Stomach smooth muscle (tissue), 2 donors: ENCODE results near the gene ROBO1.

Experiments used
- H3K27ac ChIP-seq: one replicate; pipeline ENCODE4 v1.7.0; 2013; ENCODE audit warnings: mild to moderate bottlenecking, low read length, inconsistent platforms
- H3K27me3 ChIP-seq, 2 donors: one replicate each; pipeline ENCODE4 v1.7.0; 2013; ENCODE audit warnings: low read length in 2 of 2; ENCODE audit not compliant: insufficient read depth in 2 of 2, control insufficient read depth in 1 of 2
- H3K36me3 ChIP-seq, 2 donors: one replicate each; pipeline ENCODE4 v1.7.0; 2013; ENCODE audit warnings: low read length in 2 of 2; ENCODE audit not compliant: control insufficient read depth in 2 of 2, insufficient read depth in 2 of 2
- H3K4me1 ChIP-seq: one replicate; pipeline ENCODE4 v1.7.0; 2013; ENCODE audit warnings: low read length; ENCODE audit not compliant: control insufficient read depth, insufficient read depth
- H3K4me3 ChIP-seq, 2 donors: one replicate each; pipeline ENCODE4 v1.7.0; 2013; ENCODE audit warnings: low read length in 2 of 2
- H3K9ac ChIP-seq, 2 donors: one replicate each; pipeline ENCODE4 v1.7.0; 2013; ENCODE audit warnings: low read length in 2 of 2, mild to moderate bottlenecking in 1 of 2
- H3K9me3 ChIP-seq, 2 donors: one replicate each; pipeline ENCODE4 v1.7.0; 2013; ENCODE audit warnings: low read length in 2 of 2; ENCODE audit not compliant: control insufficient read depth in 2 of 2
- donor health status: healthy.
- donor health status: Pancreatic carcinoma.

Gene ROBO1

DNA sequence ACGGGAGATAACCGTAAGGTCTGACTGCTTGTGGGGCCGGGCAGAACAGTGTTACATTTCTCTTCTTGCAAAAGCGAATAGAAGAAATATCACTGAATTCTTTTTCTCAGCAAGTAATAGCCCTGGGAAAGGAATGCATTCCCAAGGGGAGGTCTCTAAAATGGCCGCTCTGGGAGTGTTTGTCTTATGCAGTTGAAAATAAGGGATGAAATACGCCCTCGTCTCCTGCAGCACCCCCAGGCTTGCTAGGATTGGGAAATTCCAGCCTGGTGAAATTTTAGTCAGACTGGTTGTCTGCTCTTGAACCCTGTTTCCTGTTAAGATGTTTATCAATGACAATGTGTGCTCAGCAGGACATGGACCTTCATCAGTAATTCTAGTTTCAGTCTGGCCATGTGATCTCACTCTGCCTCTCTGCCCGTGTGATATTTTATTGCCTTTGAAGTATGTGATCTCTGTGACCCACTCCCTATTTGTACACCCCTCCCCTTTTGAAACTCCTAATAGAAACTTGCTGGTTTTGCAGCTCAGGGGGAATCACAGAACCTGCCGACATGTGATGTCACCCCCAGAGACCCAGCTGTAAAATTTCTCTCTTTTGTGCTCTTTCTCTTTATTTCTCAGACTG is 715.6 kb downstream of the ROBO1 start:
- no peaks in the 10 kb centered on the region for H3K27me3 ChIP-seq

DNA sequence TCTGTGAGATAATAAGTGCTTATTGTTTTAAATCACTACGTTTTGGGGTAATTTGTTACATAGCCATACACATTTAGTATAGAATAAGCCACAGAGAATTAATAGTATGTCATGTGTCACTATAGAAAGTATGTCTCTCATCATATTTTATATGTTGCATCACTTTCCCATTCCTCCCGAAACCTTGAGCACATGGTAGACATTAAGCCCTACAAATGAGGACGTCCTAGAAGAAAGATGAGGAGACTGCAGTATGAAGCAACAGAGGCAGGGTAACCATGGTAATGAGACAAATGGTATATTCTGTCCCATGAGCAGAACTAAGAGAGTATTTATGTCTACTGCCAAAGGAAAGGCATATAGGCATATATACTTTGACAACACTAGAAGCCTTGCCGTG is 720.2 kb downstream of the ROBO1 start:
- Histone ChIP-seq H3K9ac (no peak overlapping the region), H3K36me3 (no peaks in the 10 kb centered on the region), H3K4me3 (no peak overlapping the region), H3K27me3 (no peaks in the 10 kb centered on the region), H3K27ac (no peak overlapping the region), H3K9me3 (peaks cover 0 to 7% of the 10 kb centered on the region in 2 donors), H3K4me1 (no peaks in the 10 kb centered on the region)

More for the DNA sequence above, 715.6 kb downstream of the ROBO1 start:
- H3K4me1 ChIP-seq, result no peaks in the 10 kb centered on the region
- no peaks in the 10 kb centered on the region for H3K36me3 ChIP-seq
- no peak overlapping the region for H3K9ac ChIP-seq
- H3K27ac ChIP-seq, result no peak overlapping the region
- no peak overlapping the region for H3K4me3 ChIP-seq
- H3K9me3 ChIP-seq, result peaks cover 0 to 11% of the 10 kb centered on the region in 2 donors

DNA sequence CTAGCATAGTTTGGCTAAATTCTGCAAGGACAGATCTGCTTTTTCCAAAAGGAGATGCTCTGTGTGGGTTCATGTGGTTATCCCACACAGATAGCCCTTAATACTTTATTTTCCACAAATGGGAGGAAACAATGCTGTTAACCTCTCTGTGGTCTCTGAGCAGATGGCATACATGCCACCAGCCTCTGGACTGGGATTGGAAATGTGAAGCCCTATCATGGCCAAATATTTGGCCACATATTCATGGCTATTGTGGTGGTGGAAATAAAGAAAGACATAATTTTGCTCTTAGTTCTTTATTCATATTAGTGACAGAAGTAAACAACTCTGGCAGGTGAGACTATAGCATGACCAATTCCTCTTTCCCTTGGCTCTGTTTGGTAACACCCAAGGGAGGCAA is 726.2 kb downstream of the ROBO1 start:
- no peaks in the 10 kb centered on the region for H3K27me3 ChIP-seq
- H3K27ac ChIP-seq, result no peak overlapping the region
- no peaks in the 10 kb centered on the region for H3K9me3 ChIP-seq
- no peak overlapping the region for H3K9ac ChIP-seq
- H3K36me3 ChIP-seq, result no peaks in the 10 kb centered on the region
- H3K4me1 ChIP-seq, result no peaks in the 10 kb centered on the region
- H3K4me3 ChIP-seq, result no peak overlapping the region

DNA sequence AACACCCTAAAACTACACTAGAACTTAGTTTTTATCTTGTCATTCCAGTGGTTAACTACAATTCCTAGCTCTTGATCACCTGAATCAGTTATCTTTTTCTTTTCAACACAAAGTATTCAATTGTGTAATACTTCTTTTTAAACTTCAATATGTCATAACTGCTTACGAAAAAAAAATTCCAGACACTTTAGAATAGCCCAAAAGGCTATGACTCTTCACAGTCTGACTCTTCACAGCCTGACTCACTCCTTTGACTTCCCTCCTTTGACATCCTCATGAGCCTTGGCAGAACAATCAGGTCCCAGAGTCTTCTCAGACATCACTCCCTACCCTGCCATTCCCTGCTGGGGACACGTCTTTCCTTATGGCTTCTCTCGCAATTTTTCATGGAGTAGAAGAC is 727.1 kb downstream of the ROBO1 start:
- Histone ChIP-seq H3K9me3 (no peaks in the 10 kb centered on the region), H3K4me1 (no peaks in the 10 kb centered on the region)

DNA sequence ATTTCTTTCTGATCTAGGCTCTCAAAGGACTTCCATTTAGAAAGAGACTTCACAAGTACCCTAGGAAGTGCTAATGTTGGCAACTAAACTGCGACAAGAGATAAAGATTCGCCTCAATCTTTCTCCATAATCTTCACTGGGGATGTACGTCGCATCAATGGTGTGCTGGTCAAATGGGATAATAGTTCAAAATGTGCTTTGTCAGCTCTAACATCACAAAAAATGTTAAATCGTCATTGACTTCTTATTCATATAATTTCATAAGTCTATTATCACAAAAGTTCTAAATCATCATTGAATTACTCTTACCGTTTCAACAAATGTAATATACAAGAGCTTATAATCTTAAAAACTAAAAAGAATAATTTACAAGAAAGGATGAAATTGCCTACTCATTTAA is 727.7 kb downstream of the ROBO1 start:
- H3K4me1 ChIP-seq, result no peaks in the 10 kb centered on the region
- no peak overlapping the region for H3K27ac ChIP-seq

More for the DNA sequence above, 727.1 kb downstream of the ROBO1 start:
- H3K27me3 ChIP-seq, result no peaks in the 10 kb centered on the region
- H3K9ac ChIP-seq, result no peak overlapping the region
- no peak overlapping the region for H3K27ac ChIP-seq
- no peaks in the 10 kb centered on the region for H3K36me3 ChIP-seq
- H3K4me3 ChIP-seq, result no peak overlapping the region

DNA sequence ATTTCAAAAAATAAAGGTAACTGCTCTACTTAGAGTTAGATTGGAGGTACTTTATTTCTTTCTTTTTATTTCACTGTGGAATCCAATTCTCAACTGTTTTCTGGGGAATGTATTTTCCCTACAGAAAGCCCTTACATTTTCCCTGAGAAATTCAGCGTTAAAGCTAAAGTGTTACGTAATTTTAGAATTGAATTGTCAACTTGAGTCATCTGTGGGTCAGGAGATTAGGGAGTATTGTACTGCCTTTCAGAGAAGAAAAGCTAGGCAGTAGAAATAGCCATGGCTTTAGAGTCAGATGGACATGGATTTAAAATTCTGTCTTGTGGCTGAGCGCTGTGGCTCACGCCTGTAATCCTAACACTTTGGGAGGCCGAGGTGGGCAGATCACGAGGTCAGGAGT is 728.6 kb downstream of the ROBO1 start:
- Histone ChIP-seq H3K27me3 (no peaks in the 10 kb centered on the region), H3K4me3 (no peak overlapping the region), H3K9ac (no peak overlapping the region), H3K4me1 (no peaks in the 10 kb centered on the region), H3K27ac (no peak overlapping the region), H3K9me3 (no peaks in the 10 kb centered on the region), H3K36me3 (no peaks in the 10 kb centered on the region)

More for the DNA sequence above, 727.7 kb downstream of the ROBO1 start:
- no peaks in the 10 kb centered on the region for H3K27me3 ChIP-seq
- no peaks in the 10 kb centered on the region for H3K36me3 ChIP-seq
- H3K9ac ChIP-seq, result no peak overlapping the region
- H3K9me3 ChIP-seq, result no peaks in the 10 kb centered on the region
- H3K4me3 ChIP-seq, result no peak overlapping the region

DNA sequence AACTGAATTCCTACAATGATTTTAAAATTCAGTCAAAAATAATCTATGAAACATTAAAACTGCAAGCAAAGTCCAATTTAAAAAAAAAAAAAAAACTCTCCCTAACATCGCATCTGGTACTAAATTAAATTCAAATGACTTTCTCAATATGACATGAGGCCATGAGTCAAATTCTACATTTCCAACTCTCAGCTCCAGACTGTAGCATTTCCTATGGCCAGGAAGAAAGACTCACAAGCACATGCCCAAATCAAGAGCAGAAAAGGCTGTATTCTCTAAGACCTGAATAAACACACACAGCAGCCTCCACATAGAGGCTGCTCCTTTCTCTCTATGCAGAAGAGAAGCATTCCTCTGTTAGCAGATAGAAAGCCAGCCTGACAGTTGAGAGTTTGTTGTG is 729.2 kb downstream of the ROBO1 start:
- no peaks in the 10 kb centered on the region for H3K4me1 ChIP-seq
- H3K27ac ChIP-seq, result no peak overlapping the region

DNA sequence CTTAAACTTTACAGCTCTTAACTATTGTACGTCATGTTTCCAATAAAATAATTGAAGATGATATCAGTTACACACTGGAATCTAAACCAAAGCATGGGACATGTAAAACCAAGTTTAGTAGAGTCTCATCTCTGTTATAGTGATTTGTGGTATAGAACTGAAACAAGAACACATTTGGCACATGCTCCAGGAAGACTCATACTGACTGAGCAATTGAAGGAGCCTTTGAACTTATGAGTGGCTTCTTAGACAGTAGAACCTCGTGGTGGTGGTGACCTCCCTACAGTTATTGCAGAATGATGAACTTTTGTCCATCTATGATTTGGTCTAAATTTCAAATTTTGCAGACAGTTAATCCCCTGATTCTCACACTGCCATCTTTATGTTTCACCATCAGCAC is 729.7 kb downstream of the ROBO1 start:
- Histone ChIP-seq H3K4me1 (no peaks in the 10 kb centered on the region), H3K4me3 (no peak overlapping the region), H3K36me3 (no peaks in the 10 kb centered on the region), H3K27me3 (no peaks in the 10 kb centered on the region), H3K9ac (no peak overlapping the region), H3K9me3 (no peaks in the 10 kb centered on the region), H3K27ac (no peak overlapping the region)

More for the DNA sequence above, 729.2 kb downstream of the ROBO1 start:
- Histone ChIP-seq H3K27me3 (no peaks in the 10 kb centered on the region), H3K4me3 (no peak overlapping the region), H3K9ac (no peak overlapping the region), H3K9me3 (no peaks in the 10 kb centered on the region), H3K36me3 (no peaks in the 10 kb centered on the region)

DNA sequence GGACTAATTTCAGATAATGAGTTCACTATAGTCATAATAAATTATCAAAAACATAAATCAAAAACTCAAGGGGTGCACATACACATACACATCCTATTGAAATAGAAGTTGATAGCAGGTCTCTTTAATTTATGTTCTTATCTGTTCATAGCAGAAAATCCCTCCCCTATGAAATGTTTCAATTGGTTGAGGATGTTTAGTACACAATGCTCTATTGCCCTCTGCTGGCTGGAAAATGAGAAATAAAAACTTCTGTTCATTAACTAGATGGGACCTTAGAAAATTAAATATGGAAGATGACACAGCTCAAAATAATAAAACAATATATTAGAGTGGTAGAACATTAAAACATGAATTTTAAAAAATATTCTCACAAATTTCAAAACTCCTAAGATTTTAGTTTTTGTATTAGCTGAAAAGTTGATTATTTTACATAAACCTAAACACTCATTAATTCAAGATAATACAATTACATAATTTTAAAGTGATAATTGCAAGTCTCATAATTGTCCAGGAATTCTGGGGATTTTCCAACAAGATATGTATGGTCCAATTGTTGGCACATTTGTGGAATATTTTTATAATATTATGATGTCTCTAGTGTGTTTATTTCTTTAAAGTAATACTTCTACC is 735.0 kb downstream of the ROBO1 start:
- no peak overlapping the region for H3K4me3 ChIP-seq
- no peaks in the 10 kb centered on the region for H3K27me3 ChIP-seq
- no peaks in the 10 kb centered on the region for H3K36me3 ChIP-seq
- no peaks in the 10 kb centered on the region for H3K9me3 ChIP-seq
- H3K4me1 ChIP-seq, result no peaks in the 10 kb centered on the region
- H3K27ac ChIP-seq, result no peak overlapping the region
- H3K9ac ChIP-seq, result no peak overlapping the region

DNA sequence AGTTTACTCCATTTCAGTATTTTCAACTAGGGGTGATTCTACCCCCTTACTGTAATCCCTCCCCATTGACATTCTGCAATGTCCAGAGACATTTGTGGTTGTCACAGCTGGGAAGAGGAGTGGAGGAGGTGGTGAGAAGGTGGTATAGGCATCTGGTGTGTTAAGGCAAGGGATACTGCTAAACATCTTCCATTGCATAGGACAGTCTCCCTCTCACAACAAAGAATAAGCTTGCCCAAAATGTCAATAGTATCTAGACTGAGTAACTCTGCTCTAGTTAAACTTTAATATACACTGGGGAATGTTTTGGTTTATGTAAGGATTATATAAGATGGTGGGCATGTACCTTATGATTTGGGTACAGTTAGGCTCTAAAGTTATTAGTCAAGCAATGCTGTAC is 737.6 kb downstream of the ROBO1 start:
- Histone ChIP-seq H3K4me3 (no peak overlapping the region), H3K27ac (no peak overlapping the region), H3K9ac (no peak overlapping the region), H3K9me3 (no peaks in the 10 kb centered on the region), H3K27me3 (no peaks in the 10 kb centered on the region), H3K4me1 (no peaks in the 10 kb centered on the region), H3K36me3 (no peaks in the 10 kb centered on the region)

DNA sequence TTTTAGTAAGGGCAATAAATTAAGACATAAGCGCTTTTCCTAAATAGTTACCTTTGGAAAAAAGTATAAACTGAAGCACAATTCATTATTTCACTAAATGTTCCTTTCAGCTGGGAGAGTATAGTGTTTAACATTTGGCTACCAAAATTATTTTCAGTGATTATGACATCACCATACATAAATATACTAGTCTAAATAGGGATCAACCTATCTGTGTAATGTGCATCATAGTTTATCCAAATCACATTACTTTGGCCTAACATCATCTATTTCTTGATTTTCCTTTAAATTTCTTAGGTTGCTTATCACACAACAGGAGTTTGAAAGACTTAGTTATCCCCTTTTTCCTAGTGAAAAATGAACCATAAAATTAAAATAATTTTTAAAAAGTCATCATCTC is 738.9 kb downstream of the ROBO1 start:
- Histone ChIP-seq H3K36me3 (no peaks in the 10 kb centered on the region), H3K4me3 (no peak overlapping the region), H3K9me3 (no peaks in the 10 kb centered on the region), H3K27ac (no peak overlapping the region), H3K4me1 (no peaks in the 10 kb centered on the region), H3K9ac (no peak overlapping the region), H3K27me3 (no peaks in the 10 kb centered on the region)
